GM21360 (cell line): Measurements from ENCODE around the gene RBM4B.
A peak's percentile ranks its signal among the peaks of the same experiment; 100 is the strongest.
"Not testable (repeated sequence)": the region's sequence is repeated elsewhere in the genome, so short reads cannot be mapped to it uniquely, and the experiment has no call there.

Source experiments
- ATAC-seq: cut with Tn5 transposase; IDR thresholded peaks from one replicate; pipeline ENCODE4 v1.9.1; 2021; ENCODE audit warnings: mild to moderate bottlenecking, moderate library complexity; ENCODE audit not compliant: unreplicated experiment

The RBM4B gene, protein sequence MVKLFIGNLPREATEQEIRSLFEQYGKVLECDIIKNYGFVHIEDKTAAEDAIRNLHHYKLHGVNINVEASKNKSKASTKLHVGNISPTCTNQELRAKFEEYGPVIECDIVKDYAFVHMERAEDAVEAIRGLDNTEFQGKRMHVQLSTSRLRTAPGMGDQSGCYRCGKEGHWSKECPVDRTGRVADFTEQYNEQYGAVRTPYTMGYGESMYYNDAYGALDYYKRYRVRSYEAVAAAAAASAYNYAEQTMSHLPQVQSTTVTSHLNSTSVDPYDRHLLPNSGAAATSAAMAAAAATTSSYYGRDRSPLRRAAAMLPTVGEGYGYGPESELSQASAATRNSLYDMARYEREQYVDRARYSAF

DNA sequence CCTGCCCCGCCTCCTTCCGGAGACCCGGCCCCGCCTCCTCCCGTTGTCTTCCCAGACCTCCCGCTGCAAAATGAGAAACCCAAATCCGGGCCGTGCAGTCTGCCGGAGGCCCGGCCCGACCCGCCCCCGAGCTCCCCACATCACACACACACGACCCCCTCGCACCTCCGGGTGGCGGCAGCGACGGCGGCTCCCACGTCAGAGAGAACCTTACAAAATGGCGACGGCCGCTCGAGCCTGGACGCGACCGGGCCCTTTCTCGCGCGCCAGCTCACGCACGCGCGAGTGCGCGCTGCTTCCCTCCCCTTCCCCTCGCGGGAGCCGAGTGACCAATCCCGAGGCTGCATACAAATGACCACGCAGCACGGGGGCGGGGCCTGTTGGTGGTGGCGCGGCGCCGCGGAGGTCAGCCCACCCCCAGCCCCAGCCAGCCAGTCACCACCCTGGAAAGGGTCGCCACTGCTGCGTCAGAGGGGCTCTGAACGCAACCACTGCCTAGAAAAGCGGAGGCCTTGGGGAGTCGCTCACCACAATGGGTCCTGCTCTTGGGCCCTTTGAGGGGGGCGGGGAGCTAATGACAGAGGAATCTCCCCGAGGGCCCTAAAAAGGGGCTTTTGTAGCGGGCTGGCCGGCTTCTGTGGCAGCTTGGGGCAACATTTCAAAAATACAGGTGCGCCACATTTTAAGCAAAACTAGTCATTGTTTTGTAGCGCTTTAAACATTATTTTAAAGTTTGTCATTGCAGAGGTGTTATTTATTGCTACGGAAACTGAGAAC, at the start of gene RBM4B:
Gene RBM4B (minus strand): TSS at position 289 of the 777 bp plus-strand sequence. CDS start 808 bp downstream, outside the sequence.
- ATAC-seq = peak; percentile 78

DNA sequence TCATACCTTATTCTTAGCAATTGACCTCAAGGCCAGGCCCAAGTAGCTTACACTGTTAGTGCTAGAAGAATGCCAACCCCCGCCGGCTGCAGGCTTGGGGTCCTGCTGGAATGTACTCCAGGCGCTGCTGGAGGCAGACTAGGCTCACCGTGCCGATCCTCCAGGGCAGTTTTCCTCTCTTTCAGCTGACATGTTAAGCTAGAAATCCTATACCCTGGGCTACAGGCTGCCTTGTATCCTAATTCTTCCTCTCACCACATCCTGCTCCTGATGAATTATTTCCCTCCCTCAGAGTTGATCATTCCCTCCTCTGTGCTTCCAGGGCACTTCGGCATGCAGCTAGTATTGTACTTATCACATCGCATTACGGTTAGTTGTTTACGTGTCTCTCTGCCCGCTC, 48.0 kb upstream of the RBM4B start:
- no peak for ATAC-seq

DNA sequence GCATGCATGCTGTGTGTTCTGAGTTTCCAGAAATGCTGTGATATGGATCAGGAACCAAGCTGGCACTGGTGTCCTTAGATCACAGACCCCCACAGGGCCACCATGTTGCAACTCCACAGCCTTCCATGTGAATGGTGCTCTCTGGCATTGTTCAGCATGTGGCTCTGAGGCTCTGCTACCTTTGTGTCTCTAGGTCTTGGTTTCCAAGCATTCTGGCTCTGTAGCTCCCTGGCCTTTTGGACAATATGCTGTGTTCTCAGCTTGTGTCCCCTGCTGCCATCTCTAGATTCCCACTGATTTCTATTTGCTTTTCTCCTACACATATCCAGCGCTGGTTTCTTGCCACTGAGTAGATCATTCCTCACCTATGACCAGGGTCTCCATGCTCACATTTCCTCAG, 47.4 kb upstream of the RBM4B start:
- no peak for ATAC-seq

GRCh38 chr11:66724167-66724566, 46.5 kb upstream of the RBM4B start:
- not testable (repeated sequence) for ATAC-seq

GRCh38 chr11:66723693-66724092, 46.0 kb upstream of the RBM4B start:
- ATAC-seq = no peak

- no peak for ATAC-seq
Observed at GRCh38 chr11:66722745-66723651, 45.3 kb upstream of the RBM4B start.

GRCh38 chr11:66721939-66722338, 44.3 kb upstream of the RBM4B start:
- no peak for ATAC-seq

DNA sequence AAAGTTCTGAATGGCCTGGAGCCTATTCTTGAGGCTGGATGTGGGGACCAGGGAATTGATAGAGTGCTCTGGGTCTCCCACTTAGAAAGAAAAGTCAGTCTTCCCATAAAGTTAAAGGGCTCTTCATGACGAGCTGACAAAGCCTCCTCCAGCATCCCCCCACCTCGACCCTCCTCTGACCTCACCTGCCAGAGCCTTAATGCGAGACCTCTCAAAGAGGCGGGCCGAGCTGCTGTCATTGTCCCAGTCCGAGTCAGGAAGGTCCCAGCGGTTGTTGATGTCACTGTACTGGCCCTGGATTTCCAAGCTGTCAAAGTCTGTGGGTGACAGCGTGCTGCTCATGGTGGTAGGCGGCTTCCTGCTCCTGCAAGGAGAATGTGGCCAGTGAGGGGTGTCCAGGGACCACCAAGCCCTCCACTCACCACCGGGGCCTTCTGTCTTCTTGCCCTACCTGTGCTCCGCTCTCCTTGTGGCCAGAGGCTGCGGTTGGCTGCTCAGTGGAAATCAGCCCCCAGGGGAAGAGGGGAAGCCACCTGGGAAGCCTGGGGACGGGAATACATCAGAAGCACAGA, 43.3 kb upstream of the RBM4B start:
- ATAC-seq = no peak

GRCh38 chr11:66720223-66720898, 42.7 kb upstream of the RBM4B start:
- ATAC-seq = no peak

GRCh38 chr11:66719111-66719872, 41.6 kb upstream of the RBM4B start:
- ATAC-seq = no peak

- no peak for ATAC-seq
Observed at GRCh38 chr11:66718320-66718971, 40.8 kb upstream of the RBM4B start.

DNA sequence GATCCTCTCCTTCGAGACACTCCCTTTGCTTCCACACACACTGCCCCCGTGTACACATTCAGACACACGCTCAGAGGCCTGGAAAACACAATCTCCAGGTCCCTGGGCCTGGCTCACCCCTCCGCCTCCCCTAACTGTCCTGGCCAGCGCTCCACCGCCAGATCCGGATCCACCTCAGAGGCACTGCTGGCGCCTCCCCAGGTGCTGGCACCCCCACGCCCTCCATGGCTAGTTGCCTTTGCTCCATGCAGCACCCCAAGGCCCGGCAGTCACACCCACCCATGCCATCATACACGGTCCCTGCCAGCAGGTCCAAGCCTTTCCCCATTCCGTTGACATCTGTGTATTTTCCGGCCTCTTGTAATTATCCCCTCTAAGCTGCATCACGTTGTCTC, 40.2 kb upstream of the RBM4B start:
- ATAC-seq = no peak

GRCh38 chr11:66716996-66717395, 39.3 kb upstream of the RBM4B start:
- ATAC-seq = no peak

DNA sequence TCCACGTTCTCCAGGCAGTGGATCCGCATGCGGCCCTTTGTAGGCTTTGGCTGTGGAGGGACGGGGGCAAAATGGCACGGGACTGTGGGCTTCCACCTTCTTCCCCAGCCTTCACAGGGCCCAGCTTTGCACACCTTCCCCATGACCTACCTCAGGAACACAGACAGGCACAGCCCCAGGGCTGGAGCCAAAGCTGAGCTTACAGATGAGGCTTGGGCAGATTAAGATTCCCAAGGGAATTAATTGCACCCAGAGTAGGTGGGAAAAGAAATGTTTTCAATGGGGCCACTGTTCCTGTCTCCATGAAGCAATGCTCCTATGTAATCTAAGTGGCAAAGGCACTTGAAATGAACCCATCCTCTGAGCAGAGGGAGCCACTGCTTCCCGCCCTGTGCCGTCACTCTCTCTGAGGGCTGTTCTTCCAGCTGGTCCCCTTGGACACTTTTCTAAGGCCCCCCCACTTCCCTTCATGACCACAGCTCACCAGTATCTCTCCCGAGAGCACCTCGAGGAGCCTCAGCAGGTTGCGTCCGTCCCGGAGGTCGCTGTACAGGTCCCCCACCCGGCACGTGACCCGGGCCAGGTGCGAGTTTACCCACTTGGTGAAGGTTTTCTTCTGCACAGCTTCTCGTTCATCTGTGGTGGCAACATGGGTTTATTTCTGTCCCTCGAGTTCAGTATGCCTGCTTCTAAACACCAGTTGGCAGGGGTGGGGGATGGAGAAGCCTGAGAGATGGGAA, 37.8 kb upstream of the RBM4B start:
- ATAC-seq = no peak

DNA sequence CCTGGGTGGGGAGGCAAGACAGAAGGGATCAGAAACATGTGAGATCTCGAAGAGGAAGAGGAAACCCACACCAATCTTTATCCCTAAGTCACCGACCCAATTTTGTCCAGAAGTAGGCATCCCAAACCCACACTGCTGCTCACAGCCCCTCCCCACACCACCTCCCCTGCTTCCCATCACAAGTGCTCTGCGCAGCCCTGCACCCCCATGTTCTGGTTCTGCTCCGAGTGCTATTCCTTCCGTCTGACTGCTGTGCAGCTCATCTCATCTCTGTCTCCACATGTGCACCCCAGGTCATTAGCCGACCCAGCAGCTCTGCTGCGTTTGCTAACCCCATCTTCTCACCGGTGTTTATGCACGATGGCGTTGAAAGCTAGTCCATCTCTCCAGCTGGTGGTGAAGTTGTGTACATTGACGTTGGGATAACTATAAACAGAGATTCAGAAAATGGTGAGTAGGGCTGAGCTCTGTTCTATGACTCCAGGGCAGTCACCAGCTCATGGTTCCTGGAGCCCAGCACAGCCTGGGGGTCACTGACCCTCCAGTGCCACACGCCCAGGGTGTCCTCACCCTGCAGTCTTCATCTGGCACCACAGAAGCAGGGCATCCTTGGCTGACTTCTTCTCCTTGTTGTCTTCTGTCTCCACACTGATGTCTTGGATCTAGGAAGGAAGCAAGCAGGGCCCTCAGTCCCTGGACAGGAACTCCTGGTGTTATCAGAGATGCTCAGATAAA, 36.2 kb upstream of the RBM4B start:
- ATAC-seq = no peak

DNA sequence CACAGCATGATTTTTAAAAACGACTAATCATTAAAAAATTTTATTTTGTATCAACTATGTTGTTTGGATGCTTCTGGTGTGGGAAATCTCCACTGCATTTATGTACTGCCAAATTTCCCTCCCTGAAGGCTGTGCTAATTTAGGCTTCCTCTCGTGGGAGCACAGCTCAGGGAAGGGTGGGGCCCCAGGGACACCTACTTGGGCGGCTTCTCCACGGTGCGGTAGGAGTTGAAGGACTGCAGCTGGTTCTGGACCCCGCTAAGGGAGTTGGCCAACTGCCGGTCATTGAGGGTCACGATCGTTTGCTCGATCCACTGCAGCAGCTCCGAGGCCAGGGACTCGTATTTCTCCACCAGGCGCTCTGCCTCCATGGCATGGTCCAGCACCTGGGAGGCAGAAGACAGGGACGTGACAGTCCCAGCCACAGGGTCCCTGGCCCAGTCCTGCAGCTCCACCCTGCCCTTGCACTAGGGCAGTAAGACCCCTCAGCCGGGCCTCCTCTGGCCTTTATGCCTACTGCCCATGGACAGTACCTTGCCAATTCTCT, 32.8 kb upstream of the RBM4B start:
- ATAC-seq = no peak

DNA sequence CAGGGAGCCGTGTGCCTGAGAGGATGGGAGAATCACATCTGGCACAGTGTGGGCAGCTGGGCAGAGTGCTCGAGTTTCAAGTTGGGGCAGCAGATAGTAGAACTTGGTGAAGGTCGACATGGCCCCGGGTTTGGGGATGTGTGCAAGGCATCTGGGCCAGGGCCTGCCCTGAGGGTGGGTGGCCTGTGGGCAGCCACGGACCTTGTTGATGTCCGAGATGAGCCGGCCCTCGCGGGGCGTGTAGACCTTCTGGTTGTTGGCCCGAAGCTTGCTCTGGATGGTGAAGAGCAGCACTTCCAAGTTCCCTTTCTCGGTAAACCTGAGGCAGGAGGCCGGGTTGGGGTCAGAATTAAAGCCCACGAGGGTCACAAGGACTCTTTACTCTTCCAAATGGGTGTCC, 31.0 kb upstream of the RBM4B start:
- no peak for ATAC-seq
